B cell (primary cell): ENCODE data around the gene TBX2.

ENCODE experiments used
- CTCF ChIP-seq: fragments of 200-600 bp; IDR thresholded peaks from one replicate; pipeline ENCODE4 v1.8.0; 2022; ENCODE audit warnings: antibody characterized with exemption, mild to moderate bottlenecking
- EZH2 ChIP-seq: IDR thresholded peaks from 2 replicates; pipeline ENCODE4 v1.6.1; 2012; ENCODE audit warnings: borderline replicate concordance, low read depth, mild to moderate bottlenecking, moderate library complexity, low read length; ENCODE audit not compliant: insufficient read depth, poor library complexity, severe bottlenecking

DNA sequence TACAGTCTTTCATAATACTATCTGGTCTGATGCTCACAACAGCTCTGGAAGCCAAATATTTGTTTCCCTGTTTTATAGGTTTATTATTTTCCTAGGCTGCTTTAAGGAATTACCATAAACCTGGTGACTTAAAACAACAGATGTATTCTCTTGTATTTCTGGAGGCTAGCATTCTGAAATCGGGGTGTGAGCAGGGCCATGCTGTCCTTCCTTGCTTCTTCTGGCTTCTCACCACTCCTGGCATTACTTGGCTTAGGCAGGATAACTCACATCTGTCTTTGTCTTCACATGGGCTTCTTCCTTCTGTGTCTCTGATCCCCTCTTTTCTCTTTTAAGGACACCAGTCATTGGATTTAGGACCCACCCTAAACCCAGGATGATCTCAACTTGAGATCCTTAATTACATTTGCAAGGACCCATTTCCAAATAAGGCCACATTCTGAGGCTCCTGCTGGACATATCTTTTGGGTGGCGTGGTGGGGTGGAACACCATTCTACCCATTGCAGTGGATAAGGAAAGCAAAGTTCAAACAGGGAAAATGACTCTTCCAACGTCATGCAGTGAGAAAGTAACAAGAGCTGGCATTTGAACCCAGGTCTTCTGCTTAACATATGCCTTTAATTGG lies 39.2 kb upstream of the TBX2 start:
- TF ChIP-seq CTCF (no peak), EZH2 (no peak)
